ENCODE measurements around the gene CAPN13. TPM values are rescaled to one million over a fixed set of nuclear protein-coding genes. Genes with fewer than 3 reads are reported as not detected.

The CAPN13 gene
- total and polyA plus RNA-seq, 4 donors: 0.13 to 0.42 TPM; not detected in 2

GRCh38 chr2:30775833-30776232 is 31.4 kb downstream of the CAPN13 start:
- TF ChIP-seq HNF4G (IDR thresholded peaks at IDR 0.05): no peak
- no peak for TF ChIP-seq RAD21 (IDR thresholded peaks at IDR 0.05)
- no peak for TF ChIP-seq SP1 (IDR thresholded peaks at IDR 0.05)
- TF ChIP-seq NR2F2 (IDR thresholded peaks at IDR 0.05): no peak
- no peak for TF ChIP-seq TAF1 (conservative IDR thresholded peaks at IDR 0.05)
- TF ChIP-seq CTCF (IDR thresholded peaks at IDR 0.05; ENCODE audit: low read depth, low read length, missing input control): no peak
- TF ChIP-seq FOXA2 (IDR thresholded peaks at IDR 0.05): no peak
- no peak for TF ChIP-seq FOXA1 (IDR thresholded peaks at IDR 0.05)
- TF ChIP-seq YY1 (IDR thresholded peaks at IDR 0.05): no peak
- no peak for TF ChIP-seq ZBTB33 (IDR thresholded peaks at IDR 0.05)
- TF ChIP-seq REST (IDR thresholded peaks at IDR 0.05): no peak
- TF ChIP-seq HNF4A (conservative IDR thresholded peaks at IDR 0.05): no peak
- TF ChIP-seq ATF3 (IDR thresholded peaks at IDR 0.05): no peak
- TF ChIP-seq GABPA (IDR thresholded peaks at IDR 0.05 in 1 of 2, conservative IDR thresholded peaks at IDR 0.05 in 1 of 2): no peak
- no peak for TF ChIP-seq EGR1 (IDR thresholded peaks at IDR 0.05; ENCODE audit: low read depth in 2 of 2)
- TF ChIP-seq JUND (IDR thresholded peaks at IDR 0.05): no peak
- TF ChIP-seq RXRA (IDR thresholded peaks at IDR 0.05): no peak
- Histone ChIP-seq H3K9ac (ENCODE audit: low read depth in 1 of 2, low read length in 2 of 2) (no peak overlapping the region), H3K36me3 (ENCODE audit: control insufficient read depth in 4 of 4, insufficient read depth in 3 of 4, low read depth in 1 of 4, low read length in 3 of 4) (no peaks in the 10 kb centered on the region), H3K27ac (ENCODE audit: low read depth in 1 of 2, low read length in 2 of 2) (no peak overlapping the region), H3K9me3 (ENCODE audit: control insufficient read depth in 4 of 4, low read length in 3 of 4) (no peaks in the 10 kb centered on the region), H3K4me1 (ENCODE audit: control insufficient read depth in 4 of 4, insufficient read depth in 4 of 4, low read length in 3 of 4) (peaks cover 0 to 10% (median 0%) of the 10 kb centered on the region in 4 donors), H3K27me3 (ENCODE audit: control insufficient read depth in 4 of 4, insufficient read depth in 4 of 4, low read length in 3 of 4) (no peaks in the 10 kb centered on the region), H3K4me3 (ENCODE audit: low read depth in 1 of 3, low read length in 3 of 3) (no peak overlapping the region)
- 63% methylated on average over 7 of the region's 7 CpGs for WGBS
- peak; percentile 24 for DNase-seq (ENCODE audit: low spot score)
